ENCODE data around the gene MBD1. TPM values are rescaled to one million over a fixed set of nuclear protein-coding genes. Genes with fewer than 3 reads are reported as not detected.

MBD1 gene
- total RNA-seq, 4 donors from 2014 or later = 39.5 to 83.8 (median 61.0) TPM

DNA sequence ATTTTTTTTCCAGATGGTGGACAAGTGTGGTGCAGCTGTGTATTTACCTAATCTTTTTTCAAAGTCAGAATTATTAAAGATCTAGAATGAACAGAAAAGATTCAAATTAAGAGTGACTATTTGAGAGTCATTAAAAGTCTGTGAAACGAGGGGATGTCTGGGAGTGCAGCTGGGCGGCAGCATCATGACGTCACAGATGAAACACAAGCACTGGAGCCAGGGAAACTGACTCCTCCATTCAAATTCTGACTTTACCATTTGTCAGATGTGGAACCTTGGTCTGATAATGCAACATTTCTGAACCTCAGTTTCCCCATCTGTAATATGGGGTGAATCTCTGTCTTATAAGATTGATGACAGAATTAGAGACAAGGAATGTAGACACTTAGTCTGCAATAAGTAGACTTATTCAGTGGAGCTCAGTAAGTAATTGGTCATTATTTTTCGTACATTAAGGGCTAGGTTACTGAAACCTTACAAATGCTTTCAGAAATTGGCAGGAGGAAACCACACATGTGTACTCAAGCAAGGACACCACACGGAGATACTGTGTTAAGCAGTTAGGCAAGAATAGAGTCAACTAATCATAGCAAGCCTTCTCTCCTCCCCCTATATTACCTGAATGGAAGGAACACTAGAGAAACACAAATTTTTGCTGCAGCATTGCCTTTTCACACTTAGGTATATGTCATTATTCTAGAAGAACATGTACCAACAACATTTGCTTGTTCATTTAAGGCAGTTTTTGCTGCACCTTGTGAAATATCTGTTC is 34.0 kb upstream of the MBD1 start:
- H3K4me1 ChIP-seq = no peaks in the 10 kb centered on the region
- H3K4me3 ChIP-seq = no peak overlapping the region
- H3K27ac ChIP-seq = no peak overlapping the region
- H3K9me3 ChIP-seq = no peaks in the 10 kb centered on the region
- TF ChIP-seq, protein P1, sequence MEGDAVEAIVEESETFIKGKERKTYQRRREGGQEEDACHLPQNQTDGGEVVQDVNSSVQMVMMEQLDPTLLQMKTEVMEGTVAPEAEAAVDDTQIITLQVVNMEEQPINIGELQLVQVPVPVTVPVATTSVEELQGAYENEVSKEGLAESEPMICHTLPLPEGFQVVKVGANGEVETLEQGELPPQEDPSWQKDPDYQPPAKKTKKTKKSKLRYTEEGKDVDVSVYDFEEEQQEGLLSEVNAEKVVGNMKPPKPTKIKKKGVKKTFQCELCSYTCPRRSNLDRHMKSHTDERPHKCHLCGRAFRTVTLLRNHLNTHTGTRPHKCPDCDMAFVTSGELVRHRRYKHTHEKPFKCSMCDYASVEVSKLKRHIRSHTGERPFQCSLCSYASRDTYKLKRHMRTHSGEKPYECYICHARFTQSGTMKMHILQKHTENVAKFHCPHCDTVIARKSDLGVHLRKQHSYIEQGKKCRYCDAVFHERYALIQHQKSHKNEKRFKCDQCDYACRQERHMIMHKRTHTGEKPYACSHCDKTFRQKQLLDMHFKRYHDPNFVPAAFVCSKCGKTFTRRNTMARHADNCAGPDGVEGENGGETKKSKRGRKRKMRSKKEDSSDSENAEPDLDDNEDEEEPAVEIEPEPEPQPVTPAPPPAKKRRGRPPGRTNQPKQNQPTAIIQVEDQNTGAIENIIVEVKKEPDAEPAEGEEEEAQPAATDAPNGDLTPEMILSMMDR (IDR thresholded peaks at IDR 0.05) = no peak
- TF ChIP-seq POLR2A (IDR thresholded peaks at IDR 0.05) = no peak
- 43 to 45% methylated on average over 5 of the region's 5 CpGs for WGBS, 2 donors
- no peaks in the 10 kb centered on the region for H3K36me3 ChIP-seq
- peaks cover 0 to 44% (median 2%) of the 10 kb centered on the region in 4 donors for H3K27me3 ChIP-seq
- intact Hi-C loops (cut with DNase I) = no loop called here
- DNase-seq = no peak

GRCh38 chr18:50313873-50314460 is 32.6 kb upstream of the MBD1 start:
- no peaks in the 10 kb centered on the region for H3K4me1 ChIP-seq
- intact Hi-C loops (cut with DNase I) = no loop called here
- no peak overlapping the region for H3K27ac ChIP-seq
- no peaks in the 10 kb centered on the region for H3K9me3 ChIP-seq
- WGBS, 2 donors = 33 to 38% methylated on average over 2 of the region's 2 CpGs
- no peak overlapping the region for H3K4me3 ChIP-seq
- H3K36me3 ChIP-seq = no peaks in the 10 kb centered on the region
- no peak for DNase-seq
- H3K27me3 ChIP-seq = peaks cover 0 to 57% (median 2%) of the 10 kb centered on the region in 4 donors
- TF ChIP-seq POLR2A (IDR thresholded peaks at IDR 0.05) = no peak
- TF ChIP-seq, protein P1 (IDR thresholded peaks at IDR 0.05) = no peak

DNA sequence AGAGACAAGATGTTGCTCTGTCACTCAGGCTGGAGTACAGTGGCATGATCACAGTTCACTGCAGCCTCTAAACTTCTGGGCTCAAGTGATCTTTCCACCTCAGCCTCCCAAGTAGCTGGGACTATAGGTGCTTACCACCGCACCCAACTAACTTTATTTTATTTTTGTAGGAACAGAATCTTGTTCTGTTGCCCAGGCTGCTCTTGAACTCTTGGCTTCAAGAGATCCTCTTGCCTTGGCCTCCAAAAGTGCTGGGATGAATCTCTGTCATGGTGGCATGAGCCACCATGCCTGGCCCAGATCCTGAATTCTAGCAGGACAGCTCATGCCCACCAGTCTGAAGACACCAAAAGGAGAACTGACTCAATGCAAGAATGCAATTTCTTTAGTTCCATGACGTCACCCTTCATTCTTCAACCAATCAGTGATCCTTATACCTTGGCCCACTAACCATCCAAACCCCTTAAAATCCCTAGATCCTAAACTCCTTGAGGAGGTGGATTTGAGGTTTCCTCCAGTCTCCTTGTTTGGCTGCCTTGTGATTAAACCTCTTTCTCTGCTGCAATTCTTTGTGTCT is 31.8 kb upstream of the MBD1 start:
- Histone ChIP-seq H3K4me1 (peaks cover 0 to 8% (median 0%) of the 10 kb centered on the region in 3 donors), H3K9me3 (no peaks in the 10 kb centered on the region), H3K27ac (no peak overlapping the region), H3K4me3 (no peak overlapping the region), H3K27me3 (peaks cover 0 to 59% (median 2%) of the 10 kb centered on the region in 4 donors), H3K36me3 (no peaks in the 10 kb centered on the region)
- WGBS, 2 donors = 85 to 88% methylated on average over 2 of the region's 2 CpGs
- intact Hi-C loops (cut with DNase I) = no loop called here
- DNase-seq = no peak
- no peak for TF ChIP-seq POLR2A (IDR thresholded peaks at IDR 0.05)
- TF ChIP-seq, protein P1 (IDR thresholded peaks at IDR 0.05) = no peak

- WGBS, 2 donors = 76 to 84% methylated on average over 7 of the region's 7 CpGs
- H3K27ac ChIP-seq = no peak overlapping the region
Measured at GRCh38 chr18:50312296-50313030, 31.1 kb upstream of the MBD1 start.

More at GRCh38 chr18:50312296-50313030, 31.1 kb upstream of the MBD1 start:
- intact Hi-C loops (cut with DNase I) = no loop called here
- DNase-seq = no peak
- Histone ChIP-seq H3K9me3 (no peaks in the 10 kb centered on the region), H3K4me3 (no peak overlapping the region), H3K4me1 (peaks cover 0 to 14% (median 2%) of the 10 kb centered on the region in 3 donors), H3K36me3 (no peaks in the 10 kb centered on the region), H3K27me3 (peaks cover 0 to 56% (median 2%) of the 10 kb centered on the region in 4 donors)
- TF ChIP-seq POLR2A (IDR thresholded peaks at IDR 0.05) = no peak
- TF ChIP-seq, protein P1 (IDR thresholded peaks at IDR 0.05) = no peak

Data from esophagus squamous epithelium (tissue), 5 donors.